DMS53 (cell line): ENCODE measurements around the gene TTYH1.
"Not testable (repeated sequence)": the region's sequence is repeated elsewhere in the genome, so short reads cannot be mapped to it uniquely, and the experiment has no call there.

Source experiments
- DNase-seq: peaks from one replicate; lab custom pipeline; 2025; lab: John Stamatoyannopoulos, UW

The TTYH1 gene

GRCh38 chr19:54444737-54445136 is 29.5 kb downstream of the TTYH1 start:
- no peak for DNase-seq

DNA sequence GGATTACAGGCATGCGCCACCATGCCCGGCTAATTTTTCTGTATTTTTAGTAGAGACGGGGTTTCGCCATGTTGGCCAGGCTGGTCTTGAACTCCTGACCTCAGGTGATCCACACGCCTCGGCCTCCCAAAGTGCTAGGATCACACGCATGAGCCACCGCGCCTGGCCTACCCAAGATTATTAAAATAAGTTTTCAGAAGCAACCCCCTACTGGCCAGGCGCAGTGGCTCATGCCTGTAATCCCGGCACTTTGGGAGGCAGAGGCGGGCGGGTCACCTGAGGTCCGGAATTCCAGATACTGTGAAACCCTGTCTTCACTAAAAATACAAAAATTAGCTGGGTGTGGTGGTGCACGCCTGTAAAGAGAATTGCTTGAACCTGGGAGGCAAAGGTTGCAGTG is 31.1 kb downstream of the TTYH1 start:
- not testable (repeated sequence) for DNase-seq

DNA sequence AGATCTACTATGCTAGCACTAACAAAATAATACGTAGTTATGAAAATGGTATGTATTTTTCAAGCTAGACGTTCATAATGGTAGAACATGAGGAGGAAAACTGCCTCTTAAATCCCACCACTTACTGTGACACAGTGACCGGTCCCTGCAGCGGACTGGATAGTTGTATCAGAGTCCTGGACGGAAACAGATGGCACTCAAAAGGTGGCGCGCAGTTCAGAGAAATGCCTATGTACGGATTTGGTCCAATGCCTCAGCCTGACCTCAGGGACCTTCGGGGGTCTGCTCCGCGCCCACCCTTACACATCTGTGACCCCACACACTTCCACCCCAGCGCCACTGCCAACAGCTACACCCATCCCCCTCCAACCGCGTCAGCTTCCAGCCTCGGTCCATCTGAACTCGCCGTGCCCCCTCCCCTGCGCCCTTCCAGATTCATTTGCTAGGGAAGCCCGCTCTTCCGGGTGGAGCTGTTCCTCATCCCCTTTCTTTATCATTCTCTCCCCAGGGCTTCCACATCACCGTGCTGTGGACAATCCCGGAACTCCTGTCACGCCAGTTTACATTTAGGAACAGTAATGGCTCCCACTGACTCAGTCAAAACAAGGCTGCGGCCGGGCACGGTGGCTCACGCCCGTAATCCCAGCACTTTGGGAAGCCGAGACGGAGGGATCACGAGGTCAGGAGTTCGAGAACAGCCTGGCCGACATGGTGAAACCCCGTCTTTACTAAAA is 32.9 kb downstream of the TTYH1 start:
- DNase-seq: peak; percentile 79

DNA sequence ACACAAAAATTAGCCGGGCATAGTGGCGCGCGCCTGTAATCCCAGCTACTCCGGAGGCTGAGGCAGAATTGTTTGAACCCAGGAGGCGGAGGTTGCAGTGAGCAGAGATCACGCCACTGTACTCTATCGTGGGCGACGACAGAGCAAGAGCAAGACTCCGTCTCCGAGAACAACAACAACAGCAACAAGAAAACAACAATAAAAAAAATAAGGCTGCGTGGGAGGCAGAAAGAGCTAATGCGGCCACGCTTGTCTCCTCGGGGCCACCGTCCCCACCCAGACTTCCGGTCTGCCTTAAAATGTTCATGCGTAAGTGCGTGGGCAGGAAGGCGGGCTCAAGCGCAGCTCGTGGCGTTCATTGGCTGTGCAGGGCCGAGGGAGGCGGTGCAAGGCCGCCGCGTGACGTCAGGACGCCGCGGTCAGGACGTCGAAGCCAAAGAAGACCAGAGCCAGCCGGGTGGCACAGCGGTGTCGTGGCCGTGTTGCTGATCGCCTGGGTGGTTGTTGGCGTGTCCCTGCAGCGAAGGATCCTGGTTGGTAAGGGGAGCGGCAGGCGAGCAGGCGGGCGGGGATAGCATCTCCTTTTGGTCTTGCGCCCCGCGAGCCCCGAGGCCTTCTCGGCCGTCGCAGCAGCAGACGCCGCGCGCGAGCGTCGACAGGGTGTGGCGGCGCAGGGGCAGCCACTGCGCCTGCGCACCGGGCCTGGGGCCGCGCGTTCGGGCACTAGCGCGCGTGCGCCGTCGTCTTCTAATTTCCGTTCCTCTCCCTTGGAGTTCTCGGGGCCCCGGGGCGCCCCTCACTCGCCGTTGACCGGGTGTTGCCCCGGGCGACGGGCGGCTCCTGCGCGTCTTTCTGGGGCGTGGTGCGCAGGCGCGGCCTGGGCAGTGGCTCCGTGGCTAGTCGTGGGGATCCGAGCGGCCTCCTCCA is 33.8 kb downstream of the TTYH1 start, which contains the start of gene LENG8:
TSS of gene LENG8 (plus strand) at position 426 of the 927 bp plus-strand sequence. CDS start 2,146 bp downstream, outside the sequence.
- DNase-seq: peak; percentile 98

- DNase-seq: peak; percentile 61
These were observed 34.4 kb downstream of the TTYH1 start for GRCh38 chr19:54449701-54450069.

DNA sequence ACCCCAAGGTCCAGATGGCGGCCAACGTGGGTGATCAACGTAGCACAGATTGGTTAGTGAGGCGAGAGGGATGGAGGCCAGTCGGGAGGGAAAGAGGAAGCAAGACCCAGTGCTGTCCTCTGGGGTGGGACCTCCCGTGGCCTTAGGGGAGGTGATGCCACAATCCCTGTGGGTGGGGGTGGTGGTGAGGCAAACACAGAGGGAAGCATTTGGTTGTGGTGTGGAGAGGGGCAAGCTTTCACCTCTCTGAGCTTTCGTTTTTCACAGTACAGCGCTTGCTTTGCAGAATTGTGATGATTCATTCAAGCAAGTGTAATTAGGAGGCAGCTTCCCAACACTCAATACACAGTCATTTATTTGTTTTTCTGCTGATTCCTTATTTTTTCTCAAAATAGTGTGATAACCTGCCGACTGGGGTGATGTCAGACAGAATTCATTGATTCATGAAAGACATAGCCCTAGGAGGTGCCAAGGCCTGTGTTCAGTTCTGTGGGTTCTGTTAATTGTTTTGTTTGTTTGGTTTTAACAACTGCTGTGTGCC is 36.1 kb downstream of the TTYH1 start:
- DNase-seq: peak; percentile 59

- no peak for DNase-seq
These were observed 36.7 kb downstream of the TTYH1 start for GRCh38 chr19:54451997-54452396.

GRCh38 chr19:54452626-54453025 is 37.4 kb downstream of the TTYH1 start:
- no peak for DNase-seq

DNA sequence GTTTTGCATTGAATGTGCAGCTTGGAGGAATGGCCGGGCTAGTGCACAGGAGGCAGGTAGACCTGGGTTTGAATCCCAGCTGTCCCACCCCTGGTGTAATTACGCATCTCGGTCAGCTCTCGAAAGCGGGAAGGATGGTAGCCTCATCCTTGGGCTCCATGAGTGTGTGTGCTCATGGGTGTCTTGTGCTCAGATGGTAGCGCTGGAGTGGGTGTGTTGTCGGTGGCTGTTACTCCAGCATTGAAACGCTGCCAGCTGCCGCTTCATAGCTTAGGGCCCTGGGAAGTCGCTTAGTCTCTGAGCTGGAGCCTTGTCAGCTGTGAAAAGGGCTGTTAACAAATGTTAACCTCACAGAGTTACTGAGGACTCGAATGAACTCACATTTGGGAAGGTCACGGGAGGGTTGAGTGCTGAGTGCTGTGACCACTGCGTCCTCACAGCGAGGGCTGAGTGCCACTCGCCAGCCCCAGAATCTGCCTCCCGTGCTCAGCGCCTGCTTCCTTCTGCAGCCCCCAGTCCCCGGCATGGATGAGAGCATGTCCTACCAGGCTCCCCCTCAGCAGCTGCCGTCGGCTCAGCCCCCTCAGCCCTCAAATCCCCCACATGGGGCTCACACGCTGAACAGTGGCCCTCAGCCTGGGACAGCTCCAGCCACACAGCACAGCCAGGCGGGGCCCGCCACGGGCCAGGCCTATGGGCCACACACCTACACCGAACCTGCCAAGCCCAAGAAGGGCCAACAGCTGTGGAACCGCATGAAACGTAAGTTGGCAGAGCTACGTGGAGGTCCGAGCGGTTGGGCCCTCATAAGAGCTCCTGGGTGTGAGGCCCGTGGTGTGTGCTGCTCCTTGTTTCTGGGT is 38.9 kb downstream of the TTYH1 start:
- DNase-seq: no peak

GRCh38 chr19:54454781-54455675 is 39.8 kb downstream of the TTYH1 start:
- no peak for DNase-seq

DNA sequence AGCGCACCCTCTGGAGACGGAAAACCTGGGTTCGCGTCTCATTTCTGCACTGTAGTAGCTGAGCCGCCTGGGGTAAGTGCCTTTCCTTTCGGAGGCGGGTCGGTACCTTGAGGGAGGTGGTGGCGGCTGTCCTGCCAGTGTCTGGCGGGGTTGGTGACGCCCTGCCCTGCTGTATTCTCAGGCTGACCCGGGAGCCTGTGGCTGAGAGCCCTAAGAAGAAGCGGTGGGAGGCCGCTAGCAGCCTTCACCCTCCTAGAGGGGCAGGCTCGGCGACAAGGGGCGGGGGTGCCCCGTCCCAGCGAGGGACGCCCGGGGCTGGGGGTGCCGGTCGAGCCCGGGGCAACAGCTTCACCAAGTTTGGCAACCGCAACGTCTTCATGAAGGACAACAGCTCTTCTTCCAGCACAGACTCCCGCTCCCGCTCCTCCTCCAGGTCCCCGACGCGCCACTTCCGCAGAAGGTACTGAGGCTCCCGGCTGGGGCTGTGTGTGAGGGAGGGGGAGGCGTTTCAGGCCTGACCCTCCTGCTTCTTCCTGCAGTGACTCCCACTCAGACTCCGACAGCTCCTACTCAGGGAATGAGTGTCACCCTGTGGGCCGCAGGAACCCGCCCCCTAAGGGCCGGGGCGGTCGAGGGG is 40.6 kb downstream of the TTYH1 start:
- no peak for DNase-seq

DNA sequence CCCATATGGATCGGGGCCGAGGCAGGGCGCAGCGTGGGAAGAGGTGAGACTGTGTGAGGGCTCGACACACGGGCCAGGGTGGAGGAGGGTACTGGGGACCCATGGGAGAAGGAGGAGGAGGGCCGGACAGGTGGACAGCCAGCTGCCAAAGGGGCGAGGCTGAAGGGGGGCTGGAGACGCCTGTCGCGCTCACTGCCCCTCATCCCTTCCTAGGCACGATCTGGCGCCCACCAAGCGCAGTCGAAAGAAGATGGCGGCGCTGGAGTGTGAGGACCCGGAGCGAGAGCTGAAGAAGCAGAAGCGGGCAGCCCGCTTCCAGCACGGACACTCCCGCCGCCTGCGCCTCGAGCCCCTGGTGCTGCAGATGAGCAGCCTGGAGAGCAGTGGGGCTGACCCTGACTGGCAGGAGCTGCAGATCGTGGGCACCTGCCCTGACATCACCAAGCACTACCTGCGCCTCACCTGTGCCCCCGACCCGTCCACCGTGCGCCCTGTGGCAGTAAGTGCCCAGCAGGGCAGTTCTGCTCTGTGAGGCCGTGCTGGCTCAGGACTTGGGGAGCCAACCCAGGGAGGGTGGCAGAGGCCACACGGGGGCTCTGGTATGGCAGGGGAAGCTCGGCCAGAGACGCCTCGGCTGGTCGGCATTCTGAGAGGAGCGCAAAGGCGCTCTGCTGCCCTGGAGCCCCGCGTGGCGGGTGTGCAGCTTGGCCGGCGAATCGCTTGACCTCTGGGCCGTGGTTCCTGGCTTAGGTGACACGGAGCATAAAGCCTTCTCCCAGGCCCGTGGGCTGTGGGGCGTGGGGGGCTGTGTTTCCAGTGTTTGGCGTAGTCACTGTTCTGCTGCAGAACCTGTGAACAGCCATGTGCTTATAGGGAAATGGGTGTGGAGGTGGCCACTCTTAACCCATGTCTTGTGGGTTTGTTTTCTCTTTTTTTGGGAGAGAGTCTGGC is 41.4 kb downstream of the TTYH1 start:
- no peak for DNase-seq

DNA sequence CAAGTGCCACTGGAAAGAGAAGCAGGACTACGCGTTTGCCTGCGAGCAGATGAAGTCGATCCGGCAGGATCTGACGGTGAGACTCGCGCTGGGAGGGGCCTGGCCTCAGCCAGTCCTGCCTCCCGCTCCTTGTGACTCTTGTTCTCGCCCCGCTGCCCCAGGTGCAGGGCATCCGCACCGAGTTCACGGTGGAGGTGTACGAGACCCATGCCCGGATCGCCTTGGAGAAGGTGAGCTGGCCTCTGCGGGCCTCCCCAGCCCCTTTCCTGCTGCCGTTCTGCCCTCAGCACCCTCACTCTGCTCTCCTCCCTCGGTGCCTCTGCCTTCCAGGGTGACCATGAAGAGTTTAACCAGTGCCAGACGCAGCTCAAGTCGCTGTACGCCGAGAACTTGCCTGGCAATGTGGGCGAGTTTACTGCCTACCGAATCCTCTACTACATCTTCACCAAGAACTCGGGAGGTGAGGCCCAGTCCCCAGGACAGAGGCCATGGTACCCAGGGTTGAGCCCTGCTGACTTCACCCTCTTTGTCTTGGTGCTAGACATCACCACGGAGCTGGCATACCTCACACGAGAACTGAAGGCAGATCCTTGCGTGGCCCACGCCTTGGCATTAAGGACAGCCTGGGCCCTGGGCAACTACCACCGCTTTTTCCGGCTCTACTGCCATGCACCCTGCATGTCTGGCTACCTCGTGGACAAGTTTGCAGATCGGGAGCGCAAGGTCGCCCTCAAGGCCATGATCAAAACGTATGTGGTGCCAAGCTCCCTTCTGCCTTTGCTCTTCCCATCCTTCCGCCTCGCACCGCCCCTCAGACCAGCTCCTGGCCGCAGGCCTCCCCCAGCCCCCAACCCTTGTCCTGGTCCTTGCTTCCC is 42.7 kb downstream of the TTYH1 start:
- peak; percentile 23 for DNase-seq

DNA sequence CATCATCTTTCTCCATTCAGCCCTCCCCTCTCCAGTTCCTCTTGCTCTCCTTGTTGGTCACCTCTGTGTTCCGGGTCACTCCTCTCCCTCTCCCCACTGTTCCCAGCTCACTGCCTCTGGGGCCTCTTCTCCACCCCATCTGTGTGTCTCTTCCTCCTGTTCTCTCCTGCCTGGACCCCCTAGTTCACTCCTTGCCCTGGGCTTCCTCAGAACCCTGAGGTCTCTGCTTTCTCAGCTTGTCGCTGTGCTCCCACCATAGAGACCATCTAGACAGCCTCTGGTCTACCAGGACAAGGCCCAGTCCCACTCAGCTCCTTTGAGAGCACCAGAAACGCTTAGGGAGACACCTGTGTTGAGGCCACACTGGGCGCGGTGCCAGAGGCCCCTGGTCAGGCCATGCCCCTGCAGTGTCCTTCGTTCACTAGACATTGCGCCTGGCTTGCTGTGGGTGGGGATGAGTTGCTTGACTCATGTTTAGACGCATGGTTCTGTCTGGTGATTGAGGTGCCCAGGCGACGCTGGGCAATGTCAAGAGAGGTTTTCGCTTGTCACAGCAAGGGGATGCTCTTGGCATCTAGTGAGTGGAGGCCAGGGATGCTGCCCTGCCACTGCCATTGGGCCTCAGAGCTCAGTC is 43.5 kb downstream of the TTYH1 start:
- DNase-seq: no peak

GRCh38 chr19:54459282-54460229 is 44.3 kb downstream of the TTYH1 start:
- DNase-seq: peak; percentile 91

GRCh38 chr19:54460230-54461005 is 45.2 kb downstream of the TTYH1 start:
- no peak for DNase-seq
